HG02973 (cell line): ENCODE data around the gene CASP2.
"Not testable (repeated sequence)": the region's sequence is repeated elsewhere in the genome, so short reads cannot be mapped to it uniquely, and the experiment has no call there.

Experiments
- ATAC-seq: cut with Tn5 transposase; IDR thresholded peaks from one replicate; pipeline ENCODE4 v1.9.1; 2021; ENCODE audit warnings: moderate library complexity; ENCODE audit not compliant: unreplicated experiment

The CASP2 gene

GRCh38 chr7:143263266-143264195 is 24.6 kb upstream of the CASP2 start, which contains the start of gene GSTK1:
GSTK1 (plus strand) TSS chr7:143263441; CDS start chr7:143263514, 73 bp downstream.
- ATAC-seq = peak; percentile 97

- ATAC-seq = not testable (repeated sequence)
Observed at GRCh38 chr7:143264196-143264568, 24.0 kb upstream of the CASP2 start.

- no peak for ATAC-seq
Observed at GRCh38 chr7:143265017-143265693, 23.0 kb upstream of the CASP2 start.

GRCh38 chr7:143269251-143269650 is 18.9 kb upstream of the CASP2 start:
- ATAC-seq = no peak

- ATAC-seq = no peak
Observed at GRCh38 chr7:143271240-143271639, 16.9 kb upstream of the CASP2 start.

- ATAC-seq = no peak
Observed at GRCh38 chr7:143272871-143273270, 15.3 kb upstream of the CASP2 start.

- ATAC-seq = peak; percentile 53
Observed at GRCh38 chr7:143279186-143280098, 8.7 kb upstream of the CASP2 start.

- ATAC-seq = no peak
Observed at GRCh38 chr7:143280160-143280559, 8.0 kb upstream of the CASP2 start.

- no peak for ATAC-seq
Observed at GRCh38 chr7:143280566-143280965, 7.6 kb upstream of the CASP2 start.

GRCh38 chr7:143281529-143281928 is 6.6 kb upstream of the CASP2 start:
- no peak for ATAC-seq

- no peak for ATAC-seq
Observed at GRCh38 chr7:143282124-143282523, 6.0 kb upstream of the CASP2 start.

- no peak for ATAC-seq
Observed at GRCh38 chr7:143283381-143283780, 4.8 kb upstream of the CASP2 start.

GRCh38 chr7:143284591-143285469 is 3.3 kb upstream of the CASP2 start, which contains the start of gene TMEM139:
TMEM139 (plus strand) TSS chr7:143284958; CDS start chr7:143285958, 1,000 bp downstream.
- ATAC-seq = no peak

- no peak for ATAC-seq
Observed at GRCh38 chr7:143285470-143285778, 2.7 kb upstream of the CASP2 start.

- no peak for ATAC-seq
Observed at GRCh38 chr7:143285806-143286521, 2.2 kb upstream of the CASP2 start.

- no peak for ATAC-seq
Observed at GRCh38 chr7:143286522-143286890, 1.6 kb upstream of the CASP2 start.

GRCh38 chr7:143287339-143287934 is 714 bp upstream of the CASP2 start:
- no peak for ATAC-seq

- ATAC-seq = no peak
Observed at GRCh38 chr7:143288836-143289235, 685 bp downstream of the CASP2 start.

GRCh38 chr7:143289421-143289820 is 1.3 kb downstream of the CASP2 start:
- no peak for ATAC-seq
